NK-92 (cell line): ENCODE data around the gene OPRD1.

Experiments
- DNase-seq: peaks from one replicate; lab custom pipeline; 2025; ENCODE audit not compliant: unreplicated experiment; lab: John Stamatoyannopoulos, UW

Gene OPRD1

DNA sequence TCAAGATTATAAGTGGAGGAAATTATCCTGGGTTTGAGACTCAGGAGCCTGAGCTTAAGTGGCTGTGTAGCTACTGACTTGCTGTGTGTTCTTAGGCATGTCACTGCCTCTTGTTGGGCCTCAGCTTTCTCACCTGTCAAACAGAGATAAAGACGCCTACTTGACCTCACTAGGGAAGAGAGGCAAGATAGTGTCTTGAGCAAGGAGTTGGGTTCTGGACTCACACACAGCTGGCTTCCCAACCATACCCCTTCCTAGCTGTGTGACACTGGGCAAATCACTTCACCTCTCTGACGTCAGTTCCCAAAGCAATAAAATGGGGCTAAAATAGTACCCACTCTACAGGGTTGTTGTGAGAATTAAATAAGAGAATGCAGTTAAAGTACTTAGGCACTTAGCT, 90.8 kb downstream of the OPRD1 start:
- DNase-seq = no peak

DNA sequence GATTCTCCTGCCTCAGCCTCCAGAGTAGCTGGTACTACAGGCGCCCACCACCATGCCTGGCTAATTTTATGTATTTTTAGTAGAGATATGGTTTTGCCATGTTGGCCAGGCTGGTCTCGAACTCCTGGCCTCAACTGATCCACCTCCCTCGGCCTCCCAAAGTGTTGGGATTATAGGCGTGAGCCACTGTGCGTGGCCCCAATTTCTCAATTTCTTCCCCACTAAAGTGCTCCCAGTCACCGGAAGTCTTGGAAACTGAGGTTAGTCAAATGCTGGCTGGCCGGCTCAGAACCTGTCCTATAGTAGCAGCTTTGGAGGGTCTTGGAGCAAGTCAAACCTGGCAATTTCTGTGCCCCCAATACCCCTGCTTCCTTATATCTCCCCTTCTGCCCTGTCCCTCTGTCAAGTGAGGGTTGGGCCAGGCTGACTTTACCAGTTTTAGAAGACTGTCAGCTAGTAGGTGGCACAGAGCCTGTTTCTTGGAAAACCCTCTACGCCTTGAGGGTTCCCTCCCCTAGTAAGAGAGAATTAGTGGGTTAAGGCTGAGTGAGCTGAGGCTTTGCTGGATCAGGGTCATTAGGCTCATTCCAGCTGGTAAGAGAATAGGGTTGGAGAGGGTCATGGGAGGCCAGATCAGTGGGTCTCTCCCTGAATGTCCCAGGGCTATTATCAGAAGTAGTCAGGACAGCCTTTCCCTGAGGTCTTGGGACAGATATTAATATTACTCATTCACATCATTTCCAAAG, 94.1 kb downstream of the OPRD1 start:
- DNase-seq = no peak

DNA sequence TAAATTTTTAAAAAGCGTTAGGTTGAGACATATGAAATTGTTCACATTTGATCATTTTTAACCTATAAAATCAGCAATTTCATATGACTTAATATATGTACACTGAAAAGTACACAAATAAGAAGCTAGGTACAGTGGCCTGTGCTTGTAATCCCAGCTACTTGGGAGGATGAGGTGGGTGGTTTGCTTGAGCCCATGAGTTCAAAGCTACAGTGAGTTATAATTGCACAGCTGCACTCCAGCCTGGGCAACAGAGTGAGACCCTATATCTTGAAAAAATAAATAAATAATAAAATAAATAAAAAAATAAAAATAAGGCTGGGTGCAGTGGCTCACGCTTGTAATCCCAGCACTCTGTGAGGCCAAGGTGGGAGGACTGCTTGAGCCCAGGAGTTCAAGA, 97.2 kb downstream of the OPRD1 start:
- no peak for DNase-seq

DNA sequence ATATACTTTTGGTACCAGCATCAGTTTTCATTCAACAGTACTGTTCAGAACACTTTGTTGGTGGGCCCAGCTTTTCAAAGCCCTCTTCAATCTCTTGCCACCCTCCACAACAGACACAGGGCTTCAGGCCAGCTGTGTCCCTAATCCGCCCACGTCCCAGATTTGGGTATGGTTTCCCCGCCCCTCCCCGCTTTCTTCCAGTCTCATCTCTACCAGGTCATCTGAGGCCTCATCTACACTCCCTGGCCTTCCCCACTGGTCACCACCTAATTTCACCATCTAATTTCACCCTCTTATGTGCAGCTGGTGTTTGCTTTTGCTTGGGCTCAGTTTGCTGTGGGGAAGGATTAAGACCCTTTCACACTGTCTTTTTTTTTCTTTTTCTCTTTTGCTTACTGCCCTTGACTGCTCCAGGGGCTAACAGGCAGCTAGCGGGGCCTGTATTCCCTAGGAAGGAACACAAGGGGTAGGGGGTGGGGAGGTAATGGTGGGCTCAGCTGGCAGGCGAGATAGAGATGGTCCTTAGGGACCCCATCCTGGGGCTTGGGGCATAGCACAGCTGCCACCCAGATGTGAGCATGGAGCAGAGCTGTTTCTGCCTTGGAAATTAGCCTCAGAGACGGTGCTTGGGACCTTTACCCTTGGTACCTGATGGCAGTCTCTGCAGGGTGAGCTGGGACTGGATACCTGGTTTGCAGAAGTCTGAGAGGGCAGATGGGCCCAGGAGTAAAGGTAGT, 98.6 kb downstream of the OPRD1 start:
- no peak for DNase-seq

DNA sequence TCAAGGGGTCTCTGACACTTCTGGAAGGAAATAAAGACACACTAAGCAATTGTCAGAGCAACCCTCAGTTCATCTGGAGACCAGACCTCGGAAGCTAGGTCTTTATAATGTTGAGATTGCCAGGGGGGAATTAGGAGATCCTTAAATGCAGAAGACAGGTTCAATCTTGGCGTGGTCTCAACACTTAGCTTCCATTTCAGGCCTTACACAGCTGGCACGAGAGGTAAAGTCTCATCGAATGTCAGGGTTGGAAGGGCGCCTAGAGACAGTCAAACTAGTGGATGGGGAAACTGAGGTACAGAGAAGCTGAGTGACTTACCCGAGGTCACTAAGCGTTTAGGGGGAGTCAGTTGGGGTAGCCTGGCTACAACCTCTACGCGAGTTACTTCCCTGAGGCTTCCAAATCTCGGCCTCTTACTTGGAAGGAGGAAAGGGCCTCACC, 101.8 kb downstream of the OPRD1 start:
- no peak for DNase-seq

DNA sequence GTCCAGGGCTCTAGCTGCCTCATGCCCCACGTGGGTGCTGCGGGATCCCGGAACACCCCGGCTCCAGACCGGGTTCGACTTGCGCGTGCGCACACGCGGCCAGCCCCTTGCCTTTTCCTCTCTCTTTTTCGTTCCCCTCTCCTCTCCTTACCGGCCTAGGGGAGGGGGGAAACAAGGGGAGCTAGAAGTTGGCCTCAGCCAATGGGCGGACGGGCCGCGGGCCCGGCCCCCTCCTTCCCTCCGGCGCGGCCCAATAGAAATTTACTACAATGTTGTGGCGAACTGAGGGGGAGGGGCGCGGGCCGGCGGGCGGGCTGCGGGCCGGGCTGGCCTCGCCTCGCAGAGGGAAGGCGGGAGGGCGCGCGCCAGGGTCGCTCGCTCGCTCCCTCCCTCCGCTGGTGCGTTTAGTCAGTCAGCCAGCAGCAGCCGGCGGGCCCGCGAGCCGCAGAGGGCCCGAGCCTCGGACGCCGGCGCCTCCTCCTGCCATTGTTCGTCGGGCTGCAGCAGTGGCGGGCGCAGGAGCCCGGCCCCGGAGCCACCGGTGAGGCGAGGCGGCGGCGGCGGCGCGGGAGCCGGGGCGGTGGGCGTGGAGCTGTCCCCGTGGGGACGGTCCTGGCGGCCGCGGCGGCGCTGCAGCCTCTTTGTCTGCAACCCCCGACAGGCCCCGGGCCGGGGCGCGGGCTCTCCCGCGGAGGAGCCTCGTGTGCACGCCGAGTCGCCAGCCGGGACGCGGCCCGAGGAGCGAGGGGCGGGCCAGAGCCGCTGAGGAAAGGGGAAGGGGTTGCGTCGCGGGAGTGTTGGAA, 102.5 kb downstream of the OPRD1 start, which contains the start of gene EPB41:
Gene EPB41 (plus strand): TSS at position 342 of the 803 bp plus-strand sequence. CDS start 72,869 bp downstream, outside the sequence.
- peak; percentile 50 for DNase-seq

DNA sequence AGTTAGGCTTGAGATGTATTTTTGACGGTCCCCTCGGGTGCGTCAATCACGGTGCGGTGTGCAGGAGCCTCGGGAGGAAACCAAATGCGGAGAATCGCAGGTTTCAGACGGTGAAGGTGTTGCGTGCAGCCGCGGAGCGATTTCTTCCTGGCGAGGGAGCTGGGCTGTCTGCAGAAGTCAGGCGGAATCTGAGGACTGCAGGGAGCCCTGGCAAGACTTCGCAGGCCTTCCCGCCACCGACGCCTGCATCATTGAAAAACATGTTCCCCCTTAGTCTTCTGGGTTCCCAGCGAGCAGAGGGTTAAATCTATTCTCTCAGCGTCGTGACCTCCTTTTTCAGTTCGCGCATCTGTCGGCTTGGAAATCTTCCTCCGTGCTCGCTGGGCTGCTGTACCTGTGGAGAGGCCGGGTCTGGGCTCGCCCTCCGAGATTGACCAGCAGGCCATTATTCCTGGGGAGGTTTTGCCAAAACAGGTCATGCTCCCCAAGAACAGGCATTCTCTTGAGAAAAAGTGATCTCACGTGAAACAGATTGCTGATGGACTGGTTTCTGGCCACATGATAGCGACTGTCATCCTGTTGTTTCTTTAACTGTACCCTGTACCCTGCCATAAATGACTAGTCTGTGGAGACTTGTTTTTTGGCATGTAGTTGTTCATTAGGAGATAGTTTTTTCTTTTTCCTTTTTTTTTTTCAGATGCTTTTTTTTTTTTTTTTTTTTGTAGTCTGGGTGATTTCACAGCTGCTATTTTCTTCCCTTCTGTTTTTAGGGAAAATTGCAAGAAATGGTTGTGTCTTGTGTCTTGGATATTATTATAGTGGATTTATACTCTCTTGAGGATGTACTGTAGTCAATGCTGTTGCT, 103.3 kb downstream of the OPRD1 start:
- no peak for DNase-seq

DNA sequence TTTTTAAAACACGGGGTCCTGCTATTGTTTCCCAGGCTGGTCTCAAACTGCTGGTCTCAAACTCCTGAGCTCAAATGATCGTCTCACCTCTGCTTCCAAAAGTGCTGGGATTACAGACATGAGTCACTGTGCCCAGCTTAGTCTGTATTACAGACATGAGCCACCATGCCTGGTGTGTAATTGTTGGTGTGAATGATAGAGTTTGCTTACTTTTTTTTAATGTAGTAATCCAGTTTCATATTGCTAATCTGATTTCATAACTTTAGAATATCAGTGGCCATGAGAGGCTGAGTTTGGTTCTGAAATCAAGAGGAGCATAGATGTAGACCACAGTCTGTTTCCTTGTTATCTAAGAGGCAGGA, 105.8 kb downstream of the OPRD1 start:
- DNase-seq = no peak
